ENCODE data around the gene ATXN2. TPM values are rescaled to one million over a fixed set of nuclear protein-coding genes. Genes with fewer than 3 reads are reported as not detected.
"Not testable (repeated sequence)": the region's sequence is repeated elsewhere in the genome, so short reads cannot be mapped to it uniquely, and the experiment has no call there.

ATXN2 gene
- polyA plus RNA-seq, 4 donors: 46.7 to 99.7 (median 77.6) TPM

DNA sequence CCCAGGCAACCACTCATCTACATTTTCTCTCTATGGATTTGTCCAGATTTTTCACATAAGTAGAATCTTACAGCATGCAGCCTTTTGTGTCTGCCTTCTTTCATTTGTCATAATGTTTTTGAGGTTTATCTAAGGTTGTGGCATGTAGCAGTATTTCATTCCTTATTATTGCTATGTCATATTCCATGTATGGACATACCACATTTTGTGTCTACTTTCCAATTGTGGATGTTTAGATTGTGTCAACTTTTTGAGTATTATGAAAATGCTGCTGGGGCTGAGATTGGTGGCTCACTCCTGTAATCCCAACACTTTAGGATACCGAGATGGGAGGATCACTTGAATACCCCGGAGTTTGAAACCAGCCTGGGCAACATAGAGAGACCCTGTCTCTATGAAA lies 3.2 kb upstream of the ATXN2 start:
- DNase-seq (ENCODE audit: low read depth in 4 of 4, low spot score in 2 of 4): no peak

DNA sequence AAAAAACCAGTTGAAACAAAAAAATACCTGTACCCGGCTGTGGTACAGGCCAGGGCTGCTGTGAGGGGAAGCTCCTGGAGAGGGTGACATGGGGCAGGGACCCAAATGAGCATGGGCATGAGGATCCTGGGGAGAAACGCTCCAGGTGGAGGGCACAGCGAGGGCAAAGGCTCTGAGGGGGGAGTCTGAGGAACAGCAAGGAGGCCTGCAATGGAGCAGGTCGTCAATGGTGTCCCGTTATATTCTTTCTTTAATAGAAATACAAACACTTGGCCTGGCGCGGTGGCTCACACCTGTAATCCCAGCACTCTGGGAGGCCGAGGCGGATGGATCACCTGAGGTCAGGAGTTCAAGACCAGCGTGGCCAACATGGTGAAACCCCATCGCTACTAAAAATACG lies 1.9 kb upstream of the ATXN2 start:
- DNase-seq (ENCODE audit: low read depth in 4 of 4, low spot score in 2 of 4): not testable (repeated sequence)

- peak in 2 of 4 donors; percentile 26 to 32 for DNase-seq (ENCODE audit: low read depth in 4 of 4, low spot score in 2 of 4)
Measured at GRCh38 chr12:111600205-111600642, 1.1 kb upstream of the ATXN2 start.

DNA sequence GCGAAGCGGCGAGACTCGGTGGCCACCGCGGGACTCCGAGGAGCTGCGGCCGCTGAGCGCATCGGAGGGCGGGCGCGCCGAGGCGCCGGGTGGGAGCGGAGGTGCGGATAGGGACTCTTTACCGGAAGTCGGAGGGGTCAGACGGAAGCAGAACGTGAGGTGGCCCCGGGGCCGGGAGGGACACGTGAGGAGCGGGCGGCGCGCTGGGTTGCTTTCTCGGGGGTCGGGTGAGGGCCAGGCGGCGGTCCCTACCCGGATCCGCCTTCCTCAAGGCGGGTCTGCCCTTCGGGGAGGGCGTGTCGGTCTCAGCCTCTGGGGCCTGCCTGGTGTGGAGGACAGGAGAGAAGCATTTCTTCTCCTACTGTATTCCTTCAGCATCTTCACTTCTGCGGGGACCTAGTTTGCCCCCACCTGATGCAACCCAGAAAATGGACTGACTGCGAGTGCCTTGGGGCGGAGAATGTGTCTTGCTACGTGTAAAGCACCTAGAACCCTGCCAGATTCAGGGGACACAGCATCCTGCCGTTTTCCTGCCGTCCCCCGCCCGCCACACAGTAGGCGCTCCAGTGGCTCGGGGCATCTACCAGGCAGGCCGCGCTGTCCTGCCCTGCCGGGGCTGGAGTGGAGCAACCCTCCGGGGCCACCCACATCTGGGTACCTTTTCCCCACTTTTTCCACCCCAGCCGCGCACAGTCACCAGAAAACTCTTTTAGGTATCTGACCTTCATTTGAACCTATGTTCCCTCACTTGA lies 514 bp upstream of the ATXN2 start:
- peak; percentile 77 to 84 (median 79) for DNase-seq (ENCODE audit: low read depth in 4 of 4, low spot score in 2 of 4)

GRCh38 chr12:111597831-111598636 lies 1.1 kb downstream of the ATXN2 start:
- peak in 3 of 4 donors; percentile 34 to 43 (median 43) for DNase-seq (ENCODE audit: low read depth in 4 of 4, low spot score in 2 of 4)

DNA sequence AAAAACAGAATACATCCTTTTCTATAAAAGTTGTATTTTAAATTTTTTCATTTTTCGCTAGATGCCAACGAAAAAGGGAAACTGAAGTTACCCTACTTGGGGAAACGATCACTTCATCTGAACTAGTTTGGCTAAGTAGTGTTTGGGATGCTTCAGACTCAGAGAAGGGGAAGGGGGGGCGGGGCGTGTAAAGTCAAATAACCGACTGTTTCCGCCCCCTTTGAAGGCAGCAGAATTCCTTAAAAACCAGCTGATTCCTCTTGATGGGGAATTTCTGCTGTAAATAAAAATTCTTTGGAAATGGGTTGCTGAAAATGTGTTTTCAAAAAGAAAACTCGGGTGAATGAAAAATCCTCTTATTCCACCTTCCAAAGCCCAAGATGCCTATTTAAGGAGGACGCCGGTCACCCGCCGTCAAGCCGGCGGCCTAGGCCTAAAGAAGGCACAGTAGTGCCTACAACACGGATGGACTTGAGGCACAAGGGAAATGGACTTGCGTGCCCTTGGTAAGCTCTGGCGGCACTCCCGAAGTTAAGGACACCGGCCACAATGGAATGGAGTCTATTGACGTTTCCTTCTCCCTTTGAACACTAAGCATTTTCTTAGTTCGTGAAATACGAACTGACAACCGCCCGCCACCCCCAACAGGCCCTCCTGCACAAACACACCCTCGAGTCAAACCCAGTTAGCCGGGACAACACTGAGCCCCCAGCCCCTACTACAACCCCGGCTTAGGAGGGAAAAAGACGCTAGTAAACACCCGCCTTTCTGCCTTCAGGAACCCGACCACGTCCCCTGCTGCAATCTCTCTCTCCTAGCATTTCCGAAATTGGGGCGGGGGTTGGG lies 1.9 kb downstream of the ATXN2 start:
- DNase-seq (ENCODE audit: low read depth in 4 of 4, low spot score in 2 of 4): peak in 3 of 4 donors; percentile 48 to 56 (median 53)

DNA sequence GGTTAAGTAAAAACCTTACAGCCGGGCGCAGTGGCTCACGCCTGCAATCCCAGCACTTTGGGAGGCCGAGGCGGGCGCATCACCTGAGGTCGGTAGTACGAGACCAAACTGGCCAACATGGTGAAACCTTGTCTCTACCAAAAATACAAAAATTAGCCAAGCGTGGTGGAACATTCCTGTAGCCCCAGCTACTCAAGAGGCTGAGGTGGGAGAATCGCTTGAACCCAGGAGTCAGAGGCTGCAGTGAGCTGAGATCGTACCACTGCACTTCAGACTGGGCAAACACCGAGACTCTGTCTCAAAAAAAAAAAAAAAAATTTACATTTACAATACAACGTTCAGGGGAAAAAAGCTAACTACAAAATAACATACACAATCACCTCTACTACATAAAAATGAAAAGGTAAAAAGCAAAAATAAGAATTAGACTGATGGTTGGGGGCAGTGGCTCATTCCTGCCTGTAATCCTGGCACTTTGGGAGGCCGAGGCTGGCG lies 3.7 kb downstream of the ATXN2 start:
- not testable (repeated sequence) for DNase-seq (ENCODE audit: low read depth in 4 of 4, low spot score in 2 of 4)

DNA sequence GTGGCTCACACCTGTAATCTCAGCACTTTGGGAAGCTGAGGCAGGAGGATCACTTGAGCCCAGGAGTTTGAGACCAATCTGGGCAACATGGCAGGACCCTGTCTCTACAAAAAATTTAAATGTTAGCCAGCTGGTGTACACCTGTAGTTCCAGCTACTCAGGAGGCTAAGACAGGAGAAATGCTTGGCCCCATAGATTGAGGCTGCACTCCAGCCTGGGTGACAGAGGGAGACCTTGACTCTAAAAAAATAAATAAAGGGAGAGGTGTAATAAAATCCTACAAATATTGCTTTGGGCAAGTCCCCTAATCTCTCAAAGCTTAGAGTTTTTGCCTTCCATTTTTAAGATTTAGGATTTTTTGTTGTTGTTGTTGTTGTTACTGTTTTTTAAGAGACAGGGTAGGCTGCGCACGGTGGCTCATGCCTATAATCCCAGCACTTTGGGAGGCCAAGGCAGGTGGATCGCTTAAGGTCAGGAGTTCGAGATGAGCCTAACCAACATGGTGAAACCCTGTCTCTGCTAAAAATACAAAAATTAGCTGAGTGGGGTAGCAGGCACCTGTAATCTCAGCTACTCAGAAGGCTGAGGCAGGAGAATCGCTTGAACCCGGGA lies 7.6 kb downstream of the ATXN2 start:
- DNase-seq (ENCODE audit: low read depth in 4 of 4, low spot score in 2 of 4): not testable (repeated sequence)

DNA sequence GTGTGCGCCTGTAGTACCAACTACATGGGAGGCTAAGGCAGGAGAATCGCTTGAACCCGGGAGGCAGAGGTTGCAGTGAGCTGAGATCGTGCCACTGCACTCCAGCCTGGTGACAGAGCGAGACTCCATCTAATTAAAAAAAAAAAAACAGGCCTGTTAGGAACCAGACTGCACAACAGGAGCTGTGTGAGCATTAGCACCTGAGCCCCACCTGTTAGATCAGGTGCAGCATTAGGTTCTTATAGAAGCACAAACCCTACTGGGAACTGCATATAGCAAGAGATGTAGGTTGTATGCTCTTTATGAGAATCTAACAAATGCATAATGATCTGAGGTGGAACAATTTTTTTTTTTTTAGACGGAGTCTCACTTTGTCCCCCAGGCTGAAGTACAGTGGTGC lies 8.6 kb downstream of the ATXN2 start:
- no peak for DNase-seq (ENCODE audit: low read depth in 4 of 4, low spot score in 2 of 4)

- no peak for DNase-seq (ENCODE audit: low read depth in 4 of 4, low spot score in 2 of 4)
Measured at GRCh38 chr12:111589601-111590000, 9.5 kb downstream of the ATXN2 start.

- no peak for DNase-seq (ENCODE audit: low read depth in 4 of 4, low spot score in 2 of 4)
Measured at GRCh38 chr12:111588010-111588409, 11.1 kb downstream of the ATXN2 start.

- no peak for DNase-seq (ENCODE audit: low read depth in 4 of 4, low spot score in 2 of 4)
Measured at GRCh38 chr12:111586986-111587385, 12.1 kb downstream of the ATXN2 start.

DNA sequence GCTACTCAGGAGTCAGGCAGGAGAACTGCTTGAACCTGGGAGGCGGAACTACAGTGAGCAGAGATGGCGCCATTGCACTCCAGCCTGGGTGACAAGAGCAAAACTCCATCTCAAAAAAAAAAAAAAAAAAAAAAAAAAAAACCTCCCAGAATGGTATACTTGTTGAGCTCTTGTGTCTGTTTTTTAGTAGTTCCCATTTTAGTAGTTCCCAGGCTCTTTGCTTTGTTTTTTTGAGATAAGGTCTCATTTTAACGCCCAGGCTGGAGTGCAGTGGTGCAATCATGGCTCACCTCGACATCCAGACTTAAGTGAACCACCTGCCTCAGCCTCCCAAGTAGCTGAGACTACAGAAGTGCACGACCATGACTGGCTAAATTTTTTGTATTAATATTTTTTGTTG lies 13.4 kb downstream of the ATXN2 start:
- no peak for DNase-seq (ENCODE audit: low read depth in 4 of 4, low spot score in 2 of 4)

DNA sequence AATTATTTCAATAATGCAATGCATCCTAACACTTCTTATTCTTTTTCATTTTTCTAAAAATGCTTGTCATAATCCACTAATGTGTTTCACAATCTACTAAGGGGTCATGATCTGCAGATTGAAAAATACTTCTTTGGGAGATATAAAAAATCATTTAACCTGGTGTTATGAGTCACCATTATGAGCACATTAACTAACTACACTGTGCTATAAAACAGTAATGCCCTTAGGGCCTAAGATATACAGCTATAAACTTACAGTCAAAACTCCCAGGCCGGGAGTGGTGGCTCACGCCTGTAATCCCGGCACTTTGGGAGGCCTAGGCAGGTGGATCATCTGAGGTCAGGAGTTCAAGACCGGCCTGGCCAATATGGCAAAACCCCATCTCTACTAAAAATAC lies 14.2 kb downstream of the ATXN2 start:
- DNase-seq (ENCODE audit: low read depth in 4 of 4, low spot score in 2 of 4): no peak

DNA sequence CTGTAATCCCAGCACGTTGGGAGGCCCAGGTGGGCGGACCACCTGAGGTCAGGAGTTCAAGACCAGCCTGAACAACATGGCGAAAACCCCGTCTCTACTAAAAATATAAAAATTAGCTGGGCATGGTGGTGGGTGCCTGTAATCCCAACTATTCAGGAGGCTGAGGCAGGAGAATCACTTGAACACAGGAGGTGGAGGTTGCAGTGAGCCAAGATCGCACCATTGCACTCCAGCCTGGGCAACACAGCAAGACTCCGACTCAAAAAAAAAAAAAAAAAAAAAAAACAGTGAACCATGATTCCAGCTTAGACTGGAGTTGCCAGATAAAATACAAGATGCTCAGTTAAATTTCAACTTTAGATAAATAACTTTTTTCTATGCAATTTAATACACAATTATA lies 15.6 kb downstream of the ATXN2 start:
- DNase-seq (ENCODE audit: low read depth in 4 of 4, low spot score in 2 of 4): not testable (repeated sequence)

- DNase-seq (ENCODE audit: low read depth in 4 of 4, low spot score in 2 of 4): no peak
Measured at GRCh38 chr12:111582133-111582747, 16.9 kb downstream of the ATXN2 start.

DNA sequence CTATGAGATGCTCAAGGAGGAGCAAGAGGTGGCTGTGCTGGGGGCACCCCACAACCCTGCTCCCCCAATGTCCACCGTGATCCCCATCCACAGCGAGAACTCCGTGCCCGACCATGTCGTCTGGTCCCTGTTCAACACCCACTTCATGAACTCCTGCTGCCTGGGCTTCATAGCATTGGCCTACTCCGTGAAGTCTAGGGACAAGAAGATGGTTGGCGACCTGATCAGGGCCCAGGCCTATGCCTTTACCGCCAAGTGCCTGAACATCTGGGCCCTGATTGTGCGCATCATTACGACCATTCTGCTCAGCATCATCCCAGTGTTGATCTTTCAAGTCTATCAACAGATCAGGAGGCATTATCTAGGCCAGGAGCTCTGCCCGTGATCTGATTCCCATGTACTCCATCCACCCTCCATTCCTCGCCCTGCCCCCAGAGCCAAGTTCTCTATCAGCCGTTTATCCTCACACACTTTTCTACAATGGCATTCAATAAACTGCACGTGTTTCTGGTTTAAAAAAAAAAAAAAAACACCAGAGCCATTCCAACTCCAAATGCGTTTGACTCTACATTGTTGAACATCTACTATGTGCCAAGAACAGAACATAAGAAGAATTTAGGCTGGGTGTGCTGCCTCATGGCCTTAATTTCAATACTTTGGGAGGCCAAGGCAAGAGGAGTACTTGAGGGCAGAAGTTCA lies 17.5 kb downstream of the ATXN2 start:
- DNase-seq (ENCODE audit: low read depth in 4 of 4, low spot score in 2 of 4): no peak

DNA sequence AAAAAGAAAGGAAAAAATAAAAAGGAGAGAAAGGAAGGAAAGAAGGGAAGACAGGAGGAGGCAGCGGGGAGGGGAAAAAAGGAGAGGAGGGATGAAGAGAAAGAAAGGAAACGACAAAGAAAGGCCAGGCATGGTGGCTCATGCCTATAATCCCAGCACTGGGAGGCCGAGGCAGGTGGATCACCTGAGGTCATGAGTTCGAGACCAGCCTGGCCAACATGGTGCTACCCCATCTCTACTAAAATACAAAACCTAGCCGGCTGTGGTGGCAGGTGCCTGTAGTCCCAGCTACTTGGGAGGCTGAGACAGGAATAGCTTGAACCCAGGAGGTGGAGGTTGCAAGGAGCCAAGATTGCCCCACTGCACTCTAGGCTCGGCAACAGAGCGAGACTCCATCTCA lies 18.4 kb downstream of the ATXN2 start:
- no peak for DNase-seq (ENCODE audit: low read depth in 4 of 4, low spot score in 2 of 4)

- DNase-seq (ENCODE audit: low read depth in 4 of 4, low spot score in 2 of 4): no peak
Measured at GRCh38 chr12:111580119-111580425, 19.0 kb downstream of the ATXN2 start.
